ENCODE measurements around the gene SSR2. TPM values are rescaled to one million over a fixed set of nuclear protein-coding genes. Genes with fewer than 3 reads are reported as not detected.

SSR2 gene
- total RNA-seq (2022; extraction: Qiagen RNA extraction) = 250 to 268 TPM (median 263 TPM) in 5 replicates

GRCh38 chr1:156020293-156021092, at the start of gene SSR2:
Gene SSR2, minus strand, starts transcription at chr1:156020951. Its CDS starts 784 bp downstream, at chr1:156020167.

GRCh38 chr1:156060937-156061636, 40.3 kb upstream of the SSR2 start, which contains the start of gene RAB25:
Gene RAB25, plus strand, starts transcription at chr1:156061160. Its CDS starts 241 bp downstream, at chr1:156061401.

GRCh38 chr1:156054500-156055280, 33.9 kb upstream of the SSR2 start, which contains the start of gene LAMTOR2:
Gene LAMTOR2, plus strand, starts transcription at chr1:156054782. Its CDS starts 108 bp downstream, at chr1:156054890.

GRCh38 chr1:156053768-156054499, 33.2 kb upstream of the SSR2 start, which contains the start of gene UBQLN4:
Gene UBQLN4, minus strand, starts transcription at chr1:156053798. Its CDS starts 97 bp downstream, at chr1:156053701.

GRCh38 chr1:155978325-155978972, 42.3 kb downstream of the SSR2 start, which contains the start of gene ARHGEF2:
Gene ARHGEF2, minus strand, starts transcription at chr1:155978547. Its CDS starts 120 bp downstream, at chr1:155978427.

Other genes with a start within 250 kb of the SSR2 start
- gene GON4L, start 163.7 kb downstream of the SSR2 start, total RNA-seq (2022; extraction: Qiagen RNA extraction) = 12.2 to 14.0 TPM (median 13.5 TPM) in 5 replicates
- 0.94 to 1.5 TPM (median 1.2 TPM) in 5 replicates for gene SYT11, start 161.4 kb downstream of the SSR2 start, total RNA-seq (2022; extraction: Qiagen RNA extraction)
- 19.9 to 23.6 TPM (median 20.5 TPM) in 5 replicates for gene RIT1, start 109.6 kb downstream of the SSR2 start, total RNA-seq (2022; extraction: Qiagen RNA extraction)
- gene KHDC4, start 86.5 kb downstream of the SSR2 start, total RNA-seq (2022; extraction: Qiagen RNA extraction) = 15.7 to 25.6 TPM (median 24.0 TPM) in 5 replicates
- gene RXFP4, start 79.3 kb downstream of the SSR2 start, total RNA-seq (2022; extraction: Qiagen RNA extraction) = not detected in 5 replicates
- 33.4 to 39.1 TPM (median 36.2 TPM) in 5 replicates for gene ARHGEF2, start 42.4 kb downstream of the SSR2 start, total RNA-seq (2022; extraction: Qiagen RNA extraction)
- 32.9 to 41.6 TPM (median 39.7 TPM) in 5 replicates for gene UBQLN4, start 32.8 kb upstream of the SSR2 start, total RNA-seq (2022; extraction: Qiagen RNA extraction)
- gene LAMTOR2, start 33.8 kb upstream of the SSR2 start, total RNA-seq (2022; extraction: Qiagen RNA extraction) = 152 to 169 TPM (median 157 TPM) in 5 replicates
- gene RAB25, start 40.2 kb upstream of the SSR2 start, total RNA-seq (2022; extraction: Qiagen RNA extraction) = 0.29 TPM in 1 of 5 replicates, not detected in the others
- 1.2 to 2.4 TPM (median 1.6 TPM) in 5 replicates for gene MEX3A, start 61.5 kb upstream of the SSR2 start, total RNA-seq (2022; extraction: Qiagen RNA extraction)
- 612 to 781 TPM (median 765 TPM) in 5 replicates for gene LMNA, start 93.8 kb upstream of the SSR2 start, total RNA-seq (2022; extraction: Qiagen RNA extraction)
- 0.33 to 0.43 TPM (median 0.38 TPM) in 5 replicates for gene SEMA4A, start 132.6 kb upstream of the SSR2 start, total RNA-seq (2022; extraction: Qiagen RNA extraction)
- 26.2 to 30.0 TPM (median 26.7 TPM) in 5 replicates for gene SLC25A44, start 173.2 kb upstream of the SSR2 start, total RNA-seq (2022; extraction: Qiagen RNA extraction)
- gene PMF1, start 192.1 kb upstream of the SSR2 start, total RNA-seq (2022; extraction: Qiagen RNA extraction) = 57.1 to 65.8 TPM (median 61.8 TPM) in 5 replicates
- 0.21 to 0.33 TPM (median 0.25 TPM) in 3 of 5 replicates, not detected in the others for gene BGLAP, start 221.2 kb upstream of the SSR2 start, total RNA-seq (2022; extraction: Qiagen RNA extraction)
- 3.3 to 5.1 TPM (median 4.0 TPM) in 5 replicates for gene PAQR6, start 227.1 kb upstream of the SSR2 start, total RNA-seq (2022; extraction: Qiagen RNA extraction)